Colonic mucosa (tissue), 4 donors: ENCODE results near the gene DPH1. TPM values are rescaled to one million over a fixed set of nuclear protein-coding genes. Genes with fewer than 3 reads are reported as not detected.

Source experiments
- DNase-seq: peaks from one replicate; pipeline ENCODE4 v3.0.0-alpha.2; 2020
- H3K27ac ChIP-seq: fragments of 200-600 bp; one replicate; pipeline ENCODE4 v1.8.0; 2021
- H3K27me3 ChIP-seq: fragments of 200-600 bp; one replicate; pipeline ENCODE4 v1.8.0; 2021
- H3K36me3 ChIP-seq: fragments of 200-600 bp; one replicate; pipeline ENCODE4 v1.8.0; 2021
- H3K4me1 ChIP-seq: fragments of 200-600 bp; one replicate; pipeline ENCODE4 v1.8.0; 2021; ENCODE audit warnings: mild to moderate bottlenecking
- H3K4me3 ChIP-seq: fragments of 200-600 bp; one replicate; pipeline ENCODE4 v1.8.0; 2021
- H3K9ac ChIP-seq, 2 donors: one replicate each; pipeline ENCODE4 v1.7.0; 2013; ENCODE audit warnings: control low read depth in 2 of 2, low read depth in 2 of 2, low read length in 2 of 2
- H3K9me3 ChIP-seq: fragments of 200-600 bp; one replicate; pipeline ENCODE4 v1.8.0; 2021
- CTCF ChIP-seq: fragments of 200-600 bp; IDR thresholded peaks from one replicate; pipeline ENCODE4 v1.8.0; 2022; ENCODE audit warnings: antibody characterized with exemption, mild to moderate bottlenecking
- intact Hi-C: fragments of 100-400 bp; cut with DNase I; formaldehyde crosslinking; loops from one replicate; pipeline ENCODE4 v1.14.1; 2022
- total RNA-seq, 2 donors: library from RNA; stranded (reverse); fragmentation: NEBNext Ultra II Directional in 1 of 2; extraction: Animal tissue kit (Norgen Biotek cat#: 25700) in 1 of 2; gene quantifications; one replicate each; pipeline ENCODE4 v1.2.1, GENCODE V29; 2021
- donor health status: healthy.
- donor health status: DM: no; HTN: no; CAD: no.
- donor health status: DM: no; HTN: no; CAD: no.

The DPH1 gene
- total RNA-seq, 2 donors from 2014 or later, result 22.7 to 34.4 TPM

- intact Hi-C loops, result no loop called here
- no peak overlapping the region for H3K27ac ChIP-seq
- no peak for TF ChIP-seq CTCF
- DNase-seq, result no peak
- no peaks in the 10 kb centered on the region for H3K9me3 ChIP-seq
- H3K27me3 ChIP-seq, result no peaks in the 10 kb centered on the region
- H3K4me1 ChIP-seq, result peaks cover 4% of the 10 kb centered on the region
- H3K4me3 ChIP-seq, result no peak overlapping the region
- no peaks in the 10 kb centered on the region for H3K36me3 ChIP-seq
- no peak overlapping the region for H3K9ac ChIP-seq
Measured at GRCh38 chr17:2037155-2037554, 7.2 kb downstream of the DPH1 start.

- Histone ChIP-seq H3K4me3 (no peak overlapping the region), H3K4me1 (peaks cover 9% of the 10 kb centered on the region), H3K27me3 (no peaks in the 10 kb centered on the region), H3K9me3 (no peaks in the 10 kb centered on the region), H3K9ac (no peak overlapping the region), H3K36me3 (no peaks in the 10 kb centered on the region), H3K27ac (no peak overlapping the region)
- DNase-seq, result no peak
- intact Hi-C loops, result no loop called here
- TF ChIP-seq CTCF, result no peak
Measured at GRCh38 chr17:2040219-2040827, 10.4 kb downstream of the DPH1 start.

- intact Hi-C loops, result no loop called here
- H3K27ac ChIP-seq, result peak overlapping the region; percentile 58
- peak overlapping the region; percentile 96 to 97 for H3K9ac ChIP-seq
- no peak for TF ChIP-seq CTCF
- peaks cover 9% of the 10 kb centered on the region for H3K4me1 ChIP-seq
- no peaks in the 10 kb centered on the region for H3K27me3 ChIP-seq
- H3K9me3 ChIP-seq, result no peaks in the 10 kb centered on the region
- H3K36me3 ChIP-seq, result no peaks in the 10 kb centered on the region
- peak overlapping the region; percentile 67 for H3K4me3 ChIP-seq
- DNase-seq, result no peak
Measured at GRCh38 chr17:2040942-2041560, 11.1 kb downstream of the DPH1 start.

- H3K27ac ChIP-seq, result peak within 1 kb of the TSS; percentile 58
- no peaks in the 10 kb centered on the region for H3K36me3 ChIP-seq
- peak; percentile 35 for TF ChIP-seq CTCF
- no peaks in the 10 kb centered on the region for H3K27me3 ChIP-seq
- peak; percentile 97 for DNase-seq
- peak within 1 kb of the TSS; percentile 96 to 97 for H3K9ac ChIP-seq
- intact Hi-C loops, result no loop called here
- H3K4me1 ChIP-seq, result peaks cover 9% of the 10 kb centered on the region
- H3K9me3 ChIP-seq, result no peaks in the 10 kb centered on the region
- H3K4me3 ChIP-seq, result peak within 1 kb of the TSS; percentile 67
Measured at GRCh38 chr17:2041561-2042389, 11.8 kb downstream of the DPH1 start, which contains the start of gene OVCA2. OVCA2 (plus strand) TSS chr17:2042022; CDS start chr17:2042048, 26 bp downstream.

- DNase-seq, result no peak
- H3K4me3 ChIP-seq, result peak overlapping the region; percentile 67
- TF ChIP-seq CTCF, result no peak
- H3K9ac ChIP-seq, result peak overlapping the region; percentile 96 to 97
- no peaks in the 10 kb centered on the region for H3K27me3 ChIP-seq
- no peaks in the 10 kb centered on the region for H3K36me3 ChIP-seq
- H3K27ac ChIP-seq, result peak overlapping the region; percentile 58
- no peaks in the 10 kb centered on the region for H3K9me3 ChIP-seq
- intact Hi-C loops, result no loop called here
- peaks cover 9% of the 10 kb centered on the region for H3K4me1 ChIP-seq
Measured at GRCh38 chr17:2042390-2042847, 12.5 kb downstream of the DPH1 start.
